ENCODE results near the gene PTPRU.

Gene PTPRU

GRCh38 chr1:29343476-29343875, 107.2 kb downstream of the PTPRU start:
- DNase-seq = no peak

GRCh38 chr1:29343908-29344307, 107.6 kb downstream of the PTPRU start:
- no peak for DNase-seq

- DNase-seq = no peak
Measured at GRCh38 chr1:29344336-29344735, 108.0 kb downstream of the PTPRU start.

GRCh38 chr1:29346576-29346975, 110.3 kb downstream of the PTPRU start:
- DNase-seq = no peak

- DNase-seq = no peak
Measured at GRCh38 chr1:29349871-29350491, 113.7 kb downstream of the PTPRU start.

- no peak for DNase-seq
Measured at GRCh38 chr1:29352719-29353420, 116.5 kb downstream of the PTPRU start.

- peak; percentile 38 for DNase-seq
Measured at GRCh38 chr1:29354511-29355098, 118.3 kb downstream of the PTPRU start.

GRCh38 chr1:29355375-29355774, 119.1 kb downstream of the PTPRU start:
- DNase-seq = peak; percentile 35

- no peak for DNase-seq
Measured at GRCh38 chr1:29356663-29357062, 120.3 kb downstream of the PTPRU start.

GRCh38 chr1:29357452-29357851, 121.1 kb downstream of the PTPRU start:
- no peak for DNase-seq

GRCh38 chr1:29358183-29358582, 121.9 kb downstream of the PTPRU start:
- no peak for DNase-seq

GRCh38 chr1:29360768-29361167, 124.4 kb downstream of the PTPRU start:
- no peak for DNase-seq

GRCh38 chr1:29361686-29362085, 125.4 kb downstream of the PTPRU start:
- no peak for DNase-seq

- no peak for DNase-seq
Measured at GRCh38 chr1:29362116-29362515, 125.8 kb downstream of the PTPRU start.

- DNase-seq = no peak
Measured at GRCh38 chr1:29362764-29363163, 126.4 kb downstream of the PTPRU start.

- no peak for DNase-seq
Measured at GRCh38 chr1:29363536-29363935, 127.2 kb downstream of the PTPRU start.

- DNase-seq = no peak
Measured at GRCh38 chr1:29364101-29364678, 127.9 kb downstream of the PTPRU start.

- no peak for DNase-seq
Measured at GRCh38 chr1:29365906-29366670, 129.8 kb downstream of the PTPRU start.

- DNase-seq = no peak
Measured at GRCh38 chr1:29368936-29369932, 132.9 kb downstream of the PTPRU start.

GRCh38 chr1:29370067-29370466, 133.7 kb downstream of the PTPRU start:
- no peak for DNase-seq

- DNase-seq = no peak
Measured at GRCh38 chr1:29371332-29371731, 135.0 kb downstream of the PTPRU start.

GRCh38 chr1:29372108-29372507, 135.8 kb downstream of the PTPRU start:
- no peak for DNase-seq
